ENCODE data around the gene ACBD4. TPM values are rescaled to one million over a fixed set of nuclear protein-coding genes. Genes with fewer than 3 reads are reported as not detected.

ACBD4 gene
- total and polyA plus RNA-seq, 2 experiments from 2014 or later, result 2.1 to 4.3 TPM

- peaks cover 49% of the 10 kb centered on the region for H3K36me3 ChIP-seq (ENCODE audit: low read depth)
Observed at GRCh38 chr17:45092911-45093430, 42.5 kb upstream of the ACBD4 start.

GRCh38 chr17:45093444-45094110, 41.9 kb upstream of the ACBD4 start:
- 32 to 36% methylated on average over 13 of the region's 13 CpGs for WGBS, 2 experiments (ENCODE audit: low coverage in 1 of 2, low lambda C conversion rate in 2 of 2, missing lambda C conversion rate in 2 of 2)
- in situ Hi-C loops (cut with MboI), result no loop called here
- no peaks in the 10 kb centered on the region for H3K9me2 ChIP-seq (ENCODE audit: insufficient read depth)
- H3K27ac ChIP-seq, result peak overlapping the region; percentile 96
- H3K9me3 ChIP-seq (ENCODE audit: low read depth), result no peaks in the 10 kb centered on the region
- H2AFZ ChIP-seq, result peak overlapping the region; percentile 16; the same call in 1 of the 2 replicates
- H3K27me3 ChIP-seq (replicated peaks; ENCODE audit: insufficient read depth), result no peaks in the 10 kb centered on the region
- peaks cover 57% of the 10 kb centered on the region for H3K79me2 ChIP-seq (ENCODE audit: insufficient read depth)
- peaks cover 42% of the 10 kb centered on the region for H3K4me1 ChIP-seq (ENCODE audit: insufficient read depth)
- H3K36me3 ChIP-seq (ENCODE audit: low read depth), result peaks cover 47% of the 10 kb centered on the region
- peak; percentile 44 for DNase-seq
- H4K20me1 ChIP-seq (ENCODE audit: insufficient read depth), result no peaks in the 10 kb centered on the region
- H3F3A ChIP-seq (ENCODE audit: insufficient read depth), result peaks cover 44% of the 10 kb centered on the region
- TF ChIP-seq EZH2phosphoT487 (IDR thresholded peaks at IDR 0.05; ENCODE audit: insufficient read depth, low read depth) (no peak), EZH2 (IDR thresholded peaks at IDR 0.05; ENCODE audit: insufficient read depth, poor library complexity, severe bottlenecking) (no peak)
- H3K4me2 ChIP-seq (ENCODE audit: unreplicated experiment), result peak overlapping the region; percentile 61
- peak overlapping the region; percentile 74 for H3K9ac ChIP-seq
- H3K4me3 ChIP-seq, result peak overlapping the region; percentile 4; the same call in 1 of the 2 replicates

More at GRCh38 chr17:45092911-45093430, 42.5 kb upstream of the ACBD4 start:
- Histone ChIP-seq H3K4me1 (ENCODE audit: insufficient read depth) (peaks cover 42% of the 10 kb centered on the region), H3K27ac (peak overlapping the region; percentile 96), H3K4me3 (peak overlapping the region; percentile 4; the same call in 1 of the 2 replicates), H3K9me2 (ENCODE audit: insufficient read depth) (no peaks in the 10 kb centered on the region), H3K79me2 (ENCODE audit: insufficient read depth) (peaks cover 57% of the 10 kb centered on the region), H3F3A (ENCODE audit: insufficient read depth) (peaks cover 48% of the 10 kb centered on the region), H4K20me1 (ENCODE audit: insufficient read depth) (no peaks in the 10 kb centered on the region), H3K4me2 (ENCODE audit: unreplicated experiment) (peak overlapping the region; percentile 72), H3K9me3 (ENCODE audit: low read depth) (no peaks in the 10 kb centered on the region), H3K9ac (peak overlapping the region; percentile 74), H2AFZ (peak overlapping the region; percentile 16; the same call in 1 of the 2 replicates), H3K27me3 (replicated peaks; ENCODE audit: insufficient read depth) (no peaks in the 10 kb centered on the region)
- in situ Hi-C loops (cut with MboI), result no loop called here
- no peak for TF ChIP-seq EZH2phosphoT487 (IDR thresholded peaks at IDR 0.05; ENCODE audit: insufficient read depth, low read depth)
- no peak for TF ChIP-seq EZH2 (IDR thresholded peaks at IDR 0.05; ENCODE audit: insufficient read depth, poor library complexity, severe bottlenecking)
- DNase-seq, result peak; percentile 100
- WGBS, 2 experiments (ENCODE audit: low coverage in 1 of 2, low lambda C conversion rate in 2 of 2, missing lambda C conversion rate in 2 of 2), result 0 to 3% methylated on average over 6 of the region's 6 CpGs

GRCh38 chr17:45096141-45096540, 39.3 kb upstream of the ACBD4 start:
- Histone ChIP-seq H3K4me3 (no peak overlapping the region), H3K9me2 (ENCODE audit: insufficient read depth) (no peaks in the 10 kb centered on the region), H3K27me3 (replicated peaks; ENCODE audit: insufficient read depth) (no peaks in the 10 kb centered on the region), H3K9ac (no peak overlapping the region), H3K4me2 (ENCODE audit: unreplicated experiment) (no peak overlapping the region), H2AFZ (no peak overlapping the region), H3K9me3 (ENCODE audit: low read depth) (no peaks in the 10 kb centered on the region), H3K27ac (no peak overlapping the region), H3K79me2 (ENCODE audit: insufficient read depth) (peaks cover 38% of the 10 kb centered on the region), H3K4me1 (ENCODE audit: insufficient read depth) (peaks cover 36% of the 10 kb centered on the region), H3K36me3 (ENCODE audit: low read depth) (peaks cover 43% of the 10 kb centered on the region), H3F3A (ENCODE audit: insufficient read depth) (peaks cover 30% of the 10 kb centered on the region), H4K20me1 (ENCODE audit: insufficient read depth) (no peaks in the 10 kb centered on the region; the same call in 1 of the 2 replicates)
- WGBS, 2 experiments (ENCODE audit: low coverage in 1 of 2, low lambda C conversion rate in 2 of 2, missing lambda C conversion rate in 2 of 2), result 62 to 73% methylated on average over 3 of the region's 3 CpGs
- in situ Hi-C loops (cut with MboI), result no loop called here
- TF ChIP-seq EZH2 (IDR thresholded peaks at IDR 0.05; ENCODE audit: insufficient read depth, poor library complexity, severe bottlenecking) (no peak), EZH2phosphoT487 (IDR thresholded peaks at IDR 0.05; ENCODE audit: insufficient read depth, low read depth) (no peak)
- peak; percentile 64 for DNase-seq

- Histone ChIP-seq H3K36me3 (ENCODE audit: low read depth) (peaks cover 36% of the 10 kb centered on the region), H3F3A (ENCODE audit: insufficient read depth) (peaks cover 22% of the 10 kb centered on the region), H3K4me3 (no peak overlapping the region), H2AFZ (no peak overlapping the region), H3K9me3 (ENCODE audit: low read depth) (no peaks in the 10 kb centered on the region), H3K27ac (no peak overlapping the region), H3K9me2 (ENCODE audit: insufficient read depth) (no peaks in the 10 kb centered on the region), H3K4me2 (ENCODE audit: unreplicated experiment) (no peak overlapping the region), H4K20me1 (ENCODE audit: insufficient read depth) (no peaks in the 10 kb centered on the region; the same call in 1 of the 2 replicates), H3K9ac (no peak overlapping the region), H3K4me1 (ENCODE audit: insufficient read depth) (peaks cover 32% of the 10 kb centered on the region), H3K79me2 (ENCODE audit: insufficient read depth) (peaks cover 32% of the 10 kb centered on the region), H3K27me3 (replicated peaks; ENCODE audit: insufficient read depth) (no peaks in the 10 kb centered on the region)
- TF ChIP-seq EZH2 (IDR thresholded peaks at IDR 0.05; ENCODE audit: insufficient read depth, poor library complexity, severe bottlenecking), result no peak
- no peak for TF ChIP-seq EZH2phosphoT487 (IDR thresholded peaks at IDR 0.05; ENCODE audit: insufficient read depth, low read depth)
- in situ Hi-C loops (cut with MboI), result no loop called here
- no peak for DNase-seq
- 93 to 97% methylated on average over 11 of the region's 11 CpGs for WGBS, 2 experiments (ENCODE audit: low coverage in 1 of 2, low lambda C conversion rate in 2 of 2, missing lambda C conversion rate in 2 of 2)
Observed at GRCh38 chr17:45096926-45097325, 38.6 kb upstream of the ACBD4 start.

Measured in GM23248 (cell line).